Measurements from ENCODE around the gene GZMA. TPM values are rescaled to one million over a fixed set of nuclear protein-coding genes. Genes with fewer than 3 reads are reported as not detected.

The GZMA gene
- total RNA-seq, 1 experiment from 2014 or later: not detected

DNA sequence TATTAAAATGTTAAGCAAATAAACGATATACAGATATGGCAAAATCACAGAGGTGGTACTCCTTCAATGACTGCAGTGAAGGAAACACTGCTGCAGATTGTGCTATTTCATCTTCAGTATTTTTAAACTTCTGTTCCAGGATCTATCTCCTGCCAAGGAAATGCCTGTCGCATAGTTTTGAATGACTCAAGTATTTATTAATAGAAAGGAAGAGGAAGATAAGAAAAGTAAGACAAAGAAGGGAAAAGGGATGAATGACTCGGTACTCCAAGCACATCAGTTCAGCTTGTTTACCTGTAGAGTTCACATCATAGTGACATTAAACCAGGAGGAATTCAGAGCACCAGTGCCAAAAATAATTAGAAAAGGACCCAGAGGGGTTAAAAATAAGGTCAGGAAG lies 52.4 kb downstream of the GZMA start:
- no peak overlapping the region for H2BK12ac ChIP-seq (ENCODE audit: insufficient read length, low read depth, low read length)
- H2AK5ac ChIP-seq (ENCODE audit: insufficient read length, low read length): no peak overlapping the region
- WGBS (ENCODE audit: extremely low coverage, insufficient read length, low lambda C conversion rate): no CpG with 5 or more reads among the region's 3 CpGs
- Mint-ChIP-seq H3K4me3 (no peak overlapping the region), H3K36me3 (ENCODE audit: insufficient read depth in 1 of 3, low read depth in 3 of 3) (no peaks in the 10 kb centered on the region), H3K27me3 (ENCODE audit: low read depth) (peaks cover 9% of the 10 kb centered on the region), H3K27ac (no peak overlapping the region), H3K4me1 (peaks cover 0 to 2% of the 10 kb centered on the region in 2 experiments; a peak in 1 of 4 replicates), H3K9me3 (no peaks in the 10 kb centered on the region)
- no peak overlapping the region for H3K4me2 ChIP-seq (ENCODE audit: insufficient read depth, insufficient read length, low read length)
- H3K9me3 ChIP-seq (ENCODE audit: control insufficient read depth, low read depth, low read length): no peaks in the 10 kb centered on the region
- H3K23ac ChIP-seq (ENCODE audit: insufficient read length, low read depth, low read length): no peak overlapping the region
- no peak overlapping the region for H4K5ac ChIP-seq (ENCODE audit: insufficient read length, low read depth, low read length)
- no peak overlapping the region for H4K91ac ChIP-seq (ENCODE audit: insufficient read length, low read depth, low read length)
- H2BK15ac ChIP-seq (ENCODE audit: low read depth, low read length): no peak overlapping the region
- no peak overlapping the region for H3K14ac ChIP-seq (ENCODE audit: insufficient read depth, low read length)
- H2BK5ac ChIP-seq (ENCODE audit: insufficient read length, low read length): no peak overlapping the region
- H3K4me1 ChIP-seq (ENCODE audit: insufficient read depth, low read length): no peaks in the 10 kb centered on the region
- no peak overlapping the region for H3K27ac ChIP-seq (ENCODE audit: insufficient read length, low read depth, low read length)
- no peak overlapping the region for H3K9ac ChIP-seq (ENCODE audit: extremely low read depth, insufficient read length, low read length)
- H3K4ac ChIP-seq (ENCODE audit: low read depth, low read length): no peak overlapping the region
- H4K20me1 ChIP-seq (ENCODE audit: control insufficient read depth, insufficient read depth, insufficient read length): no peaks in the 10 kb centered on the region
- no peak overlapping the region for H3K56ac ChIP-seq (ENCODE audit: insufficient read length, low read depth, low read length)
- DNase-seq: no peak
- no peak overlapping the region for H2AFZ ChIP-seq (ENCODE audit: low read length)
- H3K23me2 ChIP-seq (ENCODE audit: insufficient read length, low read depth, low read length, poor library complexity, severe bottlenecking): no peaks in the 10 kb centered on the region
- no peaks in the 10 kb centered on the region for H3K79me2 ChIP-seq (ENCODE audit: insufficient read depth, low read length)
- no peak overlapping the region for H2BK20ac ChIP-seq (ENCODE audit: low read depth, low read length, poor library complexity, severe bottlenecking)
- H3K79me1 ChIP-seq (ENCODE audit: insufficient read depth, low read depth, low read length, poor library complexity, severe bottlenecking): no peaks in the 10 kb centered on the region
- TF ChIP-seq, protein P1, sequence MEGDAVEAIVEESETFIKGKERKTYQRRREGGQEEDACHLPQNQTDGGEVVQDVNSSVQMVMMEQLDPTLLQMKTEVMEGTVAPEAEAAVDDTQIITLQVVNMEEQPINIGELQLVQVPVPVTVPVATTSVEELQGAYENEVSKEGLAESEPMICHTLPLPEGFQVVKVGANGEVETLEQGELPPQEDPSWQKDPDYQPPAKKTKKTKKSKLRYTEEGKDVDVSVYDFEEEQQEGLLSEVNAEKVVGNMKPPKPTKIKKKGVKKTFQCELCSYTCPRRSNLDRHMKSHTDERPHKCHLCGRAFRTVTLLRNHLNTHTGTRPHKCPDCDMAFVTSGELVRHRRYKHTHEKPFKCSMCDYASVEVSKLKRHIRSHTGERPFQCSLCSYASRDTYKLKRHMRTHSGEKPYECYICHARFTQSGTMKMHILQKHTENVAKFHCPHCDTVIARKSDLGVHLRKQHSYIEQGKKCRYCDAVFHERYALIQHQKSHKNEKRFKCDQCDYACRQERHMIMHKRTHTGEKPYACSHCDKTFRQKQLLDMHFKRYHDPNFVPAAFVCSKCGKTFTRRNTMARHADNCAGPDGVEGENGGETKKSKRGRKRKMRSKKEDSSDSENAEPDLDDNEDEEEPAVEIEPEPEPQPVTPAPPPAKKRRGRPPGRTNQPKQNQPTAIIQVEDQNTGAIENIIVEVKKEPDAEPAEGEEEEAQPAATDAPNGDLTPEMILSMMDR (conservative IDR thresholded peaks at IDR 0.05): no peak
- H2BK120ac ChIP-seq (ENCODE audit: low read depth, low read length, poor library complexity, severe bottlenecking): no peak overlapping the region
- H3K27me3 ChIP-seq (ENCODE audit: insufficient read depth, low read length): no peaks in the 10 kb centered on the region
- H3K18ac ChIP-seq (ENCODE audit: insufficient read length, low read depth, low read length): no peak overlapping the region
- no peak overlapping the region for H3T11ph ChIP-seq (ENCODE audit: low read length)
- no peak overlapping the region for H4K8ac ChIP-seq (replicated peaks; ENCODE audit: insufficient read length, low read depth, low read length)

Other genes with a start within 250 kb of the GZMA start
- not detected in 2 replicates for gene ESM1, start 117.1 kb upstream of the GZMA start, total RNA-seq (2021)
- not detected in 2 replicates for gene GZMK, start 78.4 kb upstream of the GZMA start, total RNA-seq (2021)
- gene GPX8, start 57.5 kb downstream of the GZMA start, total RNA-seq (2021): 37.9 and 38.3 TPM in 2 replicates
- gene CDC20B, start 70.5 kb downstream of the GZMA start, total RNA-seq (2021): 0.18 and 0.26 TPM in 2 replicates
- 0.26 and 0.39 TPM in 2 replicates for gene MCIDAS, start 124.7 kb downstream of the GZMA start, total RNA-seq (2021)
- 0.24 and 0.42 TPM in 2 replicates for gene CCNO, start 131.0 kb downstream of the GZMA start, total RNA-seq (2021)
- gene DHX29, start 205.0 kb downstream of the GZMA start, total RNA-seq (2021): 30.3 and 30.9 TPM in 2 replicates
- gene MTREX, start 205.3 kb downstream of the GZMA start, total RNA-seq (2021): 123 and 132 TPM in 2 replicates